Dermis blood vessel endothelial cell (primary cell): ENCODE results near the gene LZTR1. TPM values are rescaled to one million over a fixed set of nuclear protein-coding genes. Genes with fewer than 3 reads are reported as not detected.

Source experiments
- DNase-seq: peaks from one replicate; pipeline ENCODE4 v3.0.0; 2010
- total RNA-seq: library from RNA; depleted of rRNA; stranded (reverse); fragments of >200 nt; gene quantifications from 2 replicates; pipeline ENCODE4 v1.2.3, GENCODE V29; 2014

LZTR1 gene
- total RNA-seq, 1 donor from 2014 or later, result 51.6 TPM

GRCh38 chr22:20951151-20951931 lies 30.8 kb upstream of the LZTR1 start:
- DNase-seq, result no peak

GRCh38 chr22:20951932-20952380 lies 30.1 kb upstream of the LZTR1 start:
- DNase-seq, result no peak

- no peak for DNase-seq
Observed at GRCh38 chr22:20952544-20953341, 29.4 kb upstream of the LZTR1 start.

- DNase-seq, result no peak
Observed at GRCh38 chr22:20953342-20953608, 28.8 kb upstream of the LZTR1 start.

DNA sequence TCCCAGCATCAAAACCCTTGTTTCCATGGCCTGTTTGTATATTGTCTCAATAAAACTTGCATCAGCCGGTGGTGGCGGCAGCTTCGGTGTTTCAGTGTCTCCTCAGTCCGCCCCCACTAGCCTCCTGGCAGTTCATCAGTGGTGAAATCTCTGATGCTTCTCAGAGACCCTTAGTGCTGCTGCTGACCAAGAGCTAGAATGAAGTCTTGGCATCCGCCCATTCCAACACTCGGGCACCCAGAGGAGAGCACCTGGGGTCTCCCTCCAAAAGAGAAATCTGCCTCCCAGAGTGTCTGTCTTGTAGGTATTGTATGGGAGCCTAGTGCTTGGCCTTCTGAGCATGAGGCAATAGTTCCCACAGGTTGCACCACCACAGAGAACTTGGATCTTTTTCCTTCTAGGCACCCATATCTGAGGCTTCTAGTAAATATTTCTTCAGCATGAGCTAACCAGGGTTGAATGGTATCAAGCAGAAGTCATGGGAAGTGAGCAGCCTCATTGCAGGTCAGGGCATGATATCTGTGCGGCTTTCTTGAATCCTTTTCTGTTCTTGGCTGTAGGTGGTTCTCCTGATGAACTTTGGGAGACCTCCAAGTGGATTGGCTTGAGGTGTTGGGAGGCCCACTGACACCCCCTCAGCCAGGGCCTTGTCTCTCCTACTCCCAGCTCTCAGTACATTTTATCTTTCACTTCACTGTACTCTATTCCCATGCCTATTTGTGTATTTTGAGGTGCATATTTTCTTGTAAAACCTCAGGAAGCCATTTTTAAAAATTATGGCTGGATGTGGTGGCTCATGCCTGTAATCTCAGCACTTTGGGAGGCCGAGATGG lies 28.2 kb upstream of the LZTR1 start:
- no peak for DNase-seq

DNA sequence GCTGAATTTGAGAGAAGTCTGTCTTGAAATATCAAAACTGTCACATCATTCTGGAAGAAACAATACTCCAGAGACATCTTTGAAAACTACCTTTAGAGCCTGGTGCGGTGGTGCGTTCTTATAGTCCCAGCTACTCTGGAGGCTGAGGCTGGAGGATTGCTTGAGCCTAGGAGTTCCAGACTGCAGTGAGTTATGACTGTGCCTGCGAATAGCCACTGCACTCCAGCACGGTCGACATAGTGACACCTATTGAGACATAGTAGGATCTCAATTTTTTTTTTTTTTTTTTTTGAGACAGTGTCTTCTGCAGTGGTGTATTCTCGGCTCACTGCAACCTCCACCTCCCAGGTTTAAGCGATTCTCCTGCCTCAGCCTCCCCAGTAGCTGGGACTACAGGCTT lies 26.5 kb upstream of the LZTR1 start:
- no peak for DNase-seq

- peak; percentile 46 for DNase-seq
Observed at GRCh38 chr22:20956258-20957101, 25.6 kb upstream of the LZTR1 start.

- DNase-seq, result peak; percentile 23
Observed at GRCh38 chr22:20957102-20957682, 24.9 kb upstream of the LZTR1 start.

DNA sequence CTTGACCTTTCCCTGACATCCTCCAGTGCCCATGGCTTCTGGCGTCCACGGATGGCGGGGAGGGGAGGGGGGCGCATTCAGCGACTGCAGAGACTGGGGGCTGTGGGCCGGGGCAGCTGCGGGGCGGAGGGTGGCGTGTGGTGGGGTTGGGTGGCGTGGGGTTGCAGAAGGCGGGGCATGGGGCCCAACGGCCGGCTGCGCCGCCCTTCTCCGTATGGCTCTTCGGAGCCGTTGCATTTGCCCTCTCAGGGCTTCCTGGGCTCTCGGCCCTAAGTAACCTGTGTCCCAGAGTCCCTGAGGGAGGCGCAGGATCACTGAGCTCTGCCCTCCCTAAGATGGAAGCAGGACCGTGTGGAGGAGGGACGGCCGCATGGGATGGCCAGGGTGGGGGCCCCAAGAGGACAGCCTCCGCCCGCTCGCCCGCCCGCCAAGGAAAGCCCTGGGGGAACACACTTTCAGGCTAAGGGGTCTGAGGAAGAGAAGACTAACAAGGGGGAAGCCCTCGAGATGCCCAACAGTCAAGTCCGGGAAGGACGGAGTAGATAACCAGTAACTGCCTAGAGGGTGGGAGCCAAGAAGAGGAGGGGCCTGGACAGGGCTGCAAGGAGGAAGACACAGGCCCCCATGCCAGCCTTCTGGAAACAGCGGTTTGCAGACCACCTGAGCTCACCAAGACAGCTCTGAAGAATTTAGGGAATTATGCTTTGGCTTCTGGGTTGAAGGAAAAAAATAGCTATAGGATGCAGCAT lies 24.2 kb upstream of the LZTR1 start:
- no peak for DNase-seq

DNA sequence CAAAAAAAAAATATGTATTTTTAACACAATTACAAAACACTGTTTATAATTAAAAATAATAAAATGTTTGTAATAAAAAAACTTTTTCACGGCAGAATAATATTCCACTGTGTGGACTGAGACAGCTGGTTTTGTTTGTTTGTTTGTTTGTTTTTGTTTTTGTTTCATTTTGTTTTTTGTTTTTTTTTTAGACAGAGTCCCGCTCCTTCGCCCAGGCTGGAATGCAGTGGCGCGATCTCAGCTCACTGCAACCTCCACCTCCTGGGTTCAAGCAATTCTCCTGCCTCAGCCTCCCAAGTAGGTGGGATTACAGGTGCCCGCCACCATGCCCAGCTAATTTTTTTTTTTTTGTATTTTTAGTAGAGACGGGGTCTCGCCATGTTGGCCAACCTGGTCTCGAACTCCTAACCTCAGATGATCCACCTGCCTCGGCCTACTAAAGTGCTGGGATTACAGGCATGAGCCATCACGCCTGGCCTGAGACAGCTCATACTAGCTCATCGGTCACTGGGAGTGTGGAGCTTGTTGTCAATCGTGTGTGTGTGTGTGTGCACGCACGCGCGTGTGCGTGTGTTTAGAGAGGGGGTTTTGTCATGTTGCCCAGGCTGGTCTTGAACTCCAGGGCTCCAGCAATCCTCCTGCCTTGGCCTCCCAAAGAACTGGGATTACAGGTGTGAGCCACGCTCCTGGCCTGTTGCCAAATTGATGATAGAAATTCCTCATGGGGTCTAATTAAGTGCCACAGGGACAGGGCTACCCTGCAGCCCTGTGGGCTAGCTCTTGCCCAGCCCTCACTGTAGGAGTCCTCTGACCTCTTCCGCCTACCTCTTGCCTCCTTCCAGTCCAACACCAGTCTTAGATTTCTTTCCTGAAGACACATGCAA lies 22.3 kb upstream of the LZTR1 start:
- no peak for DNase-seq

DNA sequence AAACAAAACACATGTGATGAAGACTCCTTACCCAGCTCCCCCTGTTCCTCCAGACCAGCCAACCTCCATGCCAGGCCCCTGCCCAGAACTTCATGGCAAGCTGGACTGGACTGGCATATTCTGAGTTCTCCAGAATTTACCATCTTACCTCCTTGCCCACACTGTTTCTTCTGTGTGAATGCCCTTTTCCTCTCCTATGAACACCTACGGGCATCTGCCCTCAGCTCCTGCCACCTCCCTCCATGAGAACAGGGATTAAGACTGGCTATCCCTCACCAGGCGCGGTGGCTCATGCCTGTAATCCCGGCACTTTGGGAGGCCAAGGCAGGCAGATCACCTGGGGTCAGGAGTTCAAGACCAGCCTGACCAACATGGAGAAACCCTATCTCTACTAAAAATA lies 21.5 kb upstream of the LZTR1 start:
- DNase-seq, result no peak

- no peak for DNase-seq
Observed at GRCh38 chr22:20962491-20962945, 19.6 kb upstream of the LZTR1 start.

GRCh38 chr22:20963201-20964052 lies 18.7 kb upstream of the LZTR1 start:
- DNase-seq, result no peak

DNA sequence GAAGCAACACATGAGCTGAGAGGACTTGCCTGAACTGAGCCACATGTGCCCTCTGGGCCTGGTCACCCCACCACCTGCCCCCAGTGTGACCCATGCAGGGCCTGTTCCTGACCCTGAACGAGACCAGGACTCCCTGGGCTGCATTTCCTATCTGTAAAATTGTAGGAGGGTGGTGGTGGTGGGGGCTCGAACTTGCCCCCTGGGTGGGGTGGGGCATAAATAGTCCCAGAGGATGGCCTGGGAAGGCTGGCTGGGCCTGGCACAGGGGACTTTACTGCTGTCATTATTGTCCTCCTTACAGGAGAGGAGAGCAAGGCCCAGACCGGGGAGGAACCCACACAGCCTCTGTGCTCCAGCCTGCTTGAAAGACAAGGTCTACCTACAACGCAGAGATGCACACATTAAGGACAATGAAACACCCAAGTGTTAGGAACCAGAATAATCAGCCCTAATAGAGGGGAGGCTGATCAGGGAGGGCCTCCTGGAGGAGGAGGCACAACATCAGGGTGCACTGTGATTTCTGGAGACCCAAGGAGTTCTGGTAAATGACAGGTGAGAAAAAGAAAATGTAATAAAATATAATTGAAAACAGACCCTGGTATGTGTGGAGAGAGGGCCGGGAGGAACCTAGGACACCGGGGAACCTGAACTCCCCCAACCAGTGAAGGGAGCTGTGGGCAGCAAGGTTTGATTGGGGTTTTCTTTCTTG lies 17.9 kb upstream of the LZTR1 start:
- DNase-seq, result no peak

- DNase-seq, result no peak
Observed at GRCh38 chr22:20964799-20965103, 17.3 kb upstream of the LZTR1 start.

GRCh38 chr22:20965104-20965887 lies 16.8 kb upstream of the LZTR1 start:
- no peak for DNase-seq
